IMR-90 (cell line): Measurements from ENCODE around the gene CNIH2. TPM values are rescaled to one million over a fixed set of nuclear protein-coding genes. Genes with fewer than 3 reads are reported as not detected.

Experiments used
- ATAC-seq: fragments of 200-7000 bp; cut with Tn5 transposase; 2 replicates; pipeline ENCODE4 v1.9.1; 2020; ENCODE audit warnings: low read depth, mild to moderate bottlenecking, moderate library complexity
- BruUV-seq: library from RNA; stranded (reverse); fragments of 400-500 nt; replicated peaks from 2 replicates; lab custom pipeline; 2021; lab: Mats Ljungman, UMichigan
- CTCF ChIA-PET: fragments of 300-600 bp; formaldehyde crosslinking; extraction: SDS; loops from one replicate; lab custom pipeline; 2021; ENCODE audit warnings: antibody characterized with exemption; lab: Yijun Ruan, JAX
- POLR2A ChIA-PET: fragments of 300-600 bp; sonication (Branson Sonifier 250); formaldehyde crosslinking; loops from one replicate; lab custom pipeline; 2022; ENCODE audit warnings: antibody characterized with exemption; ENCODE audit not compliant: unreplicated experiment; lab: Charles Lee
- DNase-seq: peaks from one replicate; pipeline ENCODE4 v3.0.0; 2013
- H2AFZ ChIP-seq: replicated peaks from 2 replicates; pipeline ENCODE3; 2013; ENCODE audit warnings: low read length, mild to moderate bottlenecking; ENCODE audit not compliant: poor library complexity
- H2AK5ac ChIP-seq: 2 replicates; pipeline ENCODE4 v1.6.1; 2013; ENCODE audit warnings: low read depth, low read length, inconsistent platforms
- H2AK9ac ChIP-seq: replicated peaks from 2 replicates; pipeline ENCODE3; 2013; ENCODE audit warnings: mild to moderate bottlenecking, low read depth, low read length, moderate library complexity; ENCODE audit not compliant: poor library complexity
- H2BK120ac ChIP-seq: 2 replicates; pipeline ENCODE4 v1.6.1; 2013; ENCODE audit warnings: low read depth, low read length, inconsistent platforms
- H2BK15ac ChIP-seq: 3 replicates; pipeline ENCODE4 v1.6.1; 2013; ENCODE audit warnings: low read depth, low read length, inconsistent platforms
- H2BK20ac ChIP-seq: 2 replicates; pipeline ENCODE4 v1.6.1; 2013; ENCODE audit warnings: low read depth, mild to moderate bottlenecking, inconsistent platforms, low read length, moderate library complexity
- H2BK5ac ChIP-seq: 2 replicates; pipeline ENCODE4 v1.6.1; 2013; ENCODE audit warnings: mild to moderate bottlenecking, low read depth, low read length, inconsistent platforms; ENCODE audit not compliant: poor library complexity, severe bottlenecking
- H3K14ac ChIP-seq: replicated peaks from 2 replicates; pipeline ENCODE4 v1.6.1; 2013; ENCODE audit warnings: low read depth, low read length, inconsistent platforms
- H3K18ac ChIP-seq: 2 replicates; pipeline ENCODE4 v1.6.1; 2013; ENCODE audit warnings: low read depth, low read length, control low read depth
- H3K23ac ChIP-seq: 2 replicates; pipeline ENCODE4 v1.6.1; 2013; ENCODE audit warnings: low read depth, low read length, inconsistent platforms
- H3K27ac ChIP-seq: 2 replicates; pipeline ENCODE4 v1.5.1; 2013; ENCODE audit warnings: mild to moderate bottlenecking, control low read depth, low read length; ENCODE audit not compliant: insufficient read depth
- H3K27me3 ChIP-seq: 2 replicates; pipeline ENCODE4 v1.6.1; 2013; ENCODE audit warnings: low read length; ENCODE audit not compliant: control insufficient read depth, insufficient read depth
- H3K36me3 ChIP-seq: 2 replicates; pipeline ENCODE4 v1.6.1; 2013; ENCODE audit warnings: low read length, mixed read lengths; ENCODE audit not compliant: control insufficient read depth, insufficient read depth
- H3K4ac ChIP-seq: 2 replicates; pipeline ENCODE4 v1.6.1; 2013; ENCODE audit warnings: low read depth, low read length, inconsistent platforms
- H3K4me1 ChIP-seq: 2 replicates; pipeline ENCODE4 v1.6.1; 2013; ENCODE audit warnings: low read length, mixed read lengths; ENCODE audit not compliant: control insufficient read depth, insufficient read depth
- H3K4me2 ChIP-seq: 2 replicates; pipeline ENCODE4 v1.6.1; 2013; ENCODE audit warnings: low read depth, mild to moderate bottlenecking, control low read depth, low read length, moderate library complexity
- H3K4me3 ChIP-seq: 2 replicates; pipeline ENCODE4 v1.5.1; 2013; ENCODE audit warnings: low read depth, mild to moderate bottlenecking, control low read depth, low read length, moderate library complexity; ENCODE audit not compliant: insufficient read depth
- H3K56ac ChIP-seq: 2 replicates; pipeline ENCODE4 v1.6.1; 2013; ENCODE audit warnings: low read length, inconsistent platforms; ENCODE audit not compliant: insufficient read depth; ENCODE audit errors: extremely low read depth
- H3K79me1 ChIP-seq, 2 experiments: 2 replicates each; pipeline ENCODE4 v1.6.1; 2013; ENCODE audit warnings: low read length in 2 of 2, inconsistent platforms in 1 of 2, low read depth in 1 of 2
- H3K9ac ChIP-seq: 2 replicates; pipeline ENCODE4 v1.6.1; 2013; ENCODE audit warnings: low read depth, low read length, control low read depth
- H3K9me1 ChIP-seq: 2 replicates; pipeline ENCODE4 v1.6.1; 2013; ENCODE audit warnings: low read length, inconsistent platforms; ENCODE audit not compliant: insufficient read depth
- H3K9me3 ChIP-seq: 2 replicates; pipeline ENCODE4 v1.6.1; 2013; ENCODE audit warnings: low read length; ENCODE audit not compliant: control insufficient read depth, insufficient read depth
- H4K20me1 ChIP-seq: 2 replicates; pipeline ENCODE4 v1.6.1; 2013; ENCODE audit warnings: low read length, inconsistent platforms; ENCODE audit not compliant: insufficient read depth
- H4K5ac ChIP-seq: 2 replicates; pipeline ENCODE4 v1.6.1; 2013; ENCODE audit warnings: mild to moderate bottlenecking, low read depth, low read length, control low read depth
- H4K8ac ChIP-seq, 2 experiments: 2 replicates each; pipeline ENCODE4 v1.6.1; 2013; ENCODE audit warnings: low read depth in 2 of 2, low read length in 2 of 2, control low read depth in 1 of 2, inconsistent platforms in 1 of 2
- H4K91ac ChIP-seq: 2 replicates; pipeline ENCODE4 v1.6.1; 2013; ENCODE audit warnings: low read depth, low read length, inconsistent platforms; ENCODE audit not compliant: insufficient read depth
- ELK1 ChIP-seq: fragments of 150-350 bp; IDR thresholded peaks from 2 replicates; pipeline ENCODE4 v1.6.1; 2016; ENCODE audit warnings: low read depth, mild to moderate bottlenecking, low read length, moderate library complexity, borderline replicate concordance
- FOS ChIP-seq: fragments of 150-350 bp; IDR thresholded peaks from 2 replicates; pipeline ENCODE4 v1.6.1; 2016; ENCODE audit warnings: low read depth, low read length
- MAFK ChIP-seq: IDR thresholded peaks from 2 replicates; pipeline ENCODE4 v1.6.1; 2012; ENCODE audit warnings: low read depth, low read length, improper control_type of control experiment
- MAZ ChIP-seq: IDR thresholded peaks from 2 replicates; pipeline ENCODE4 v1.6.1; 2012; ENCODE audit warnings: low read depth, mild to moderate bottlenecking, low read length, improper control_type of control experiment, moderate library complexity, borderline replicate concordance
- MXI1 ChIP-seq: IDR thresholded peaks from 2 replicates; pipeline ENCODE4 v1.6.1; 2012; ENCODE audit warnings: low read depth, mild to moderate bottlenecking, low read length, moderate library complexity, borderline replicate concordance
- NFE2L2 ChIP-seq: fragments of 150-350 bp; IDR thresholded peaks from 2 replicates; pipeline ENCODE4 v1.6.1; 2016; ENCODE audit warnings: low read depth, mild to moderate bottlenecking, low read length
- POLR2A ChIP-seq: IDR thresholded peaks from 2 replicates; pipeline ENCODE4 v1.6.1; 2012; ENCODE audit warnings: mild to moderate bottlenecking, low read depth, low read length
- RCOR1 ChIP-seq: IDR thresholded peaks from 2 replicates; pipeline ENCODE4 v1.6.1; 2012; ENCODE audit warnings: mild to moderate bottlenecking, low read length, improper control_type of control experiment; ENCODE audit not compliant: insufficient replicate concordance
- RFX5 ChIP-seq: IDR thresholded peaks from 2 replicates; pipeline ENCODE4 v1.8.0; 2012; ENCODE audit warnings: low read depth, mild to moderate bottlenecking, low read length, moderate library complexity
- SMC3 ChIP-seq: fragments of 150-350 bp; IDR thresholded peaks from 2 replicates; pipeline ENCODE4 v1.6.1; 2016; ENCODE audit warnings: low read depth, mild to moderate bottlenecking, antibody characterized with exemption, low read length, moderate library complexity
- WGBS, 2 experiments: methylation state at CpG; one replicate each; pipeline versions ENCODE4 v1.1.5 to v1.1.7; 2013; ENCODE audit warnings: missing lambda C conversion rate in 2 of 2; ENCODE audit not compliant: insufficient read length in 1 of 2; ENCODE audit errors: extremely low coverage in 2 of 2; 5-methylcytosine and 5-hydroxymethylcytosine counted together
- dilution Hi-C: fragments of 300-500 bp; cut with HindIII; formaldehyde crosslinking; loops from one replicate; pipeline ENCODE4 v1.14.3; 2018; ENCODE audit warnings: low sequenced_read_pairs; ENCODE audit not compliant: unreplicated experiment
- in situ Hi-C: fragments of 300-500 bp; cut with MboI; formaldehyde crosslinking; loops from 3 replicates; pipeline ENCODE4 v1.14.3; 2019; ENCODE audit warnings: low sequenced_read_pairs, inconsistent platforms, mixed read lengths
- intact Hi-C: fragments of 100-400 bp; cut with micrococcal nuclease; formaldehyde crosslinking; loops from 2 replicates; pipeline ENCODE4 v1.10.0; 2022
- polyA plus RNA-seq, 3 experiments: library from polyadenylated mRNA; depleted of rRNA; stranded (reverse); fragments of >200 nt; gene quantifications; 2 replicates each; pipeline ENCODE4 v1.2.3, GENCODE V29; 2012; ENCODE audit warnings: low replicate concordance in 1 of 3
- total RNA-seq: library from RNA; depleted of rRNA; stranded (reverse); fragments of >200 nt; gene quantifications from 2 replicates; pipeline ENCODE4 v1.2.3, GENCODE V29; 2012

The CNIH2 gene
- total and polyA plus RNA-seq, 2 of the 4 experiments (the other 2 are of a cell fraction), result 0.54 to 3.4 TPM

- TF ChIP-seq POLR2A (no peak), SMC3 (no peak), MAZ (no peak), ELK1 (no peak), FOS (no peak), RFX5 (no peak), RCOR1 (no peak), NFE2L2 (no peak), MXI1 (no peak), MAFK (no peak)
- Histone ChIP-seq H2BK20ac (no peak overlapping the region), H2AK9ac (no peak overlapping the region), H3K9me3 (no peaks in the 10 kb centered on the region), H2BK5ac (no peak overlapping the region), H2BK15ac (no peak overlapping the region), H4K5ac (no peak overlapping the region), H3K27me3 (no peaks in the 10 kb centered on the region), H4K20me1 (peaks cover 39% of the 10 kb centered on the region), H3K4me3 (no peak overlapping the region), H4K8ac (no peak overlapping the region), H3K27ac (no peak overlapping the region), H3K14ac (no peak overlapping the region), H3K4ac (no peak overlapping the region), H3K9ac (no peak overlapping the region), H2BK120ac (no peak overlapping the region), H3K36me3 (peaks cover 16% of the 10 kb centered on the region; the same call in 1 of the 2 replicates), H3K18ac (no peak overlapping the region), H3K4me2 (no peak overlapping the region), H3K56ac (no peak overlapping the region), H2AFZ (no peak overlapping the region), H3K9me1 (peaks cover 16% of the 10 kb centered on the region), H2AK5ac (no peak overlapping the region), H3K79me1 (peaks cover 15 to 46% of the 10 kb centered on the region in 2 experiments; a peak in 3 of 4 replicates), H3K4me1 (peaks cover 9% of the 10 kb centered on the region), H3K23ac (no peak overlapping the region), H4K91ac (no peak overlapping the region)
- dilution Hi-C loops, result no loop called here
- intact Hi-C loops, result no loop called here
- ATAC-seq, result no peak
- ChIA-PET CTCF (no interaction called here), POLR2A (no interaction called here)
- WGBS, 2 experiments, result 91% methylated on average over 8 of the region's 16 CpGs; no CpG with 5 or more reads in 1 of the 2 experiments
- in situ Hi-C loops, result no loop called here
- no TSS peak for BruUV-seq
- DNase-seq, result no peak
Measured at GRCh38 chr11:66284526-66285078, 6.6 kb downstream of the CNIH2 start.
